ENCODE measurements around the gene FOXN3.
A peak's percentile ranks its signal among the peaks of the same experiment; 100 is the strongest.
"Not testable (repeated sequence)": the region's sequence is repeated elsewhere in the genome, so short reads cannot be mapped to it uniquely, and the experiment has no call there.

The FOXN3 gene

GRCh38 chr14:89205137-89205740 is 211.8 kb downstream of the FOXN3 start:
- no peak for DNase-seq (ENCODE audit: insufficient read length)
- TF ChIP-seq TAF1 (IDR thresholded peaks at IDR 0.05; ENCODE audit: borderline replicate concordance, low read depth, low read length) (no peak), POLR2AphosphoS5 (IDR thresholded peaks at IDR 0.05; ENCODE audit: low read depth, low read length) (no peak), POLR2A (IDR thresholded peaks at IDR 0.05; ENCODE audit: low read depth, low read length) (no peak)
- FAIRE-seq, result peak; percentile 36

- TF ChIP-seq POLR2AphosphoS5 (IDR thresholded peaks at IDR 0.05; ENCODE audit: low read depth, low read length) (no peak), TAF1 (IDR thresholded peaks at IDR 0.05; ENCODE audit: borderline replicate concordance, low read depth, low read length) (no peak), POLR2A (IDR thresholded peaks at IDR 0.05; ENCODE audit: low read depth, low read length) (no peak)
- FAIRE-seq, result no peak
- no peak for DNase-seq (ENCODE audit: insufficient read length)
These were observed 214.4 kb downstream of the FOXN3 start for GRCh38 chr14:89202413-89203190.

GRCh38 chr14:89201645-89202044 is 215.4 kb downstream of the FOXN3 start:
- TF ChIP-seq TAF1 (IDR thresholded peaks at IDR 0.05; ENCODE audit: borderline replicate concordance, low read depth, low read length) (no peak), POLR2A (IDR thresholded peaks at IDR 0.05; ENCODE audit: low read depth, low read length) (no peak), POLR2AphosphoS5 (IDR thresholded peaks at IDR 0.05; ENCODE audit: low read depth, low read length) (no peak)
- DNase-seq (ENCODE audit: insufficient read length) (no peak), FAIRE-seq (no peak)

- not testable (repeated sequence) for FAIRE-seq; DNase-seq (ENCODE audit: insufficient read length)
These were observed 217.7 kb downstream of the FOXN3 start for GRCh38 chr14:89199357-89199756.

- TF ChIP-seq POLR2A (IDR thresholded peaks at IDR 0.05; ENCODE audit: low read depth, low read length) (no peak), POLR2AphosphoS5 (IDR thresholded peaks at IDR 0.05; ENCODE audit: low read depth, low read length) (no peak), TAF1 (IDR thresholded peaks at IDR 0.05; ENCODE audit: borderline replicate concordance, low read depth, low read length) (no peak)
- FAIRE-seq, result no peak
These were observed 218.3 kb downstream of the FOXN3 start for GRCh38 chr14:89198544-89199329.

GRCh38 chr14:89197623-89198022 is 219.4 kb downstream of the FOXN3 start:
- TF ChIP-seq POLR2AphosphoS5 (IDR thresholded peaks at IDR 0.05; ENCODE audit: low read depth, low read length) (no peak), POLR2A (IDR thresholded peaks at IDR 0.05; ENCODE audit: low read depth, low read length) (no peak), TAF1 (IDR thresholded peaks at IDR 0.05; ENCODE audit: borderline replicate concordance, low read depth, low read length) (no peak)
- FAIRE-seq (no peak), DNase-seq (ENCODE audit: insufficient read length) (no peak)

More at GRCh38 chr14:89198544-89199329, 218.3 kb downstream of the FOXN3 start:
- no peak for DNase-seq (ENCODE audit: insufficient read length)

GRCh38 chr14:89196545-89196944 is 220.5 kb downstream of the FOXN3 start:
- FAIRE-seq (no peak), DNase-seq (ENCODE audit: insufficient read length) (no peak)
- TF ChIP-seq TAF1 (IDR thresholded peaks at IDR 0.05; ENCODE audit: borderline replicate concordance, low read depth, low read length) (no peak), POLR2A (IDR thresholded peaks at IDR 0.05; ENCODE audit: low read depth, low read length) (no peak), POLR2AphosphoS5 (IDR thresholded peaks at IDR 0.05; ENCODE audit: low read depth, low read length) (no peak)

- TF ChIP-seq POLR2AphosphoS5 (IDR thresholded peaks at IDR 0.05; ENCODE audit: low read depth, low read length) (no peak), POLR2A (IDR thresholded peaks at IDR 0.05; ENCODE audit: low read depth, low read length) (no peak), TAF1 (IDR thresholded peaks at IDR 0.05; ENCODE audit: borderline replicate concordance, low read depth, low read length) (no peak)
- FAIRE-seq (no peak), DNase-seq (ENCODE audit: insufficient read length) (no peak)
These were observed 222.7 kb downstream of the FOXN3 start for GRCh38 chr14:89194376-89194775.

- no peak for TF ChIP-seq TAF1 (IDR thresholded peaks at IDR 0.05; ENCODE audit: borderline replicate concordance, low read depth, low read length)
- TF ChIP-seq POLR2A (IDR thresholded peaks at IDR 0.05; ENCODE audit: low read depth, low read length), result no peak
- no peak for TF ChIP-seq POLR2AphosphoS5 (IDR thresholded peaks at IDR 0.05; ENCODE audit: low read depth, low read length)
- no peak for DNase-seq (ENCODE audit: insufficient read length)
- FAIRE-seq, result no peak
These were observed 226.1 kb downstream of the FOXN3 start for GRCh38 chr14:89190765-89191513.

GRCh38 chr14:89188492-89188891 is 228.5 kb downstream of the FOXN3 start:
- no peak for TF ChIP-seq TAF1 (IDR thresholded peaks at IDR 0.05; ENCODE audit: borderline replicate concordance, low read depth, low read length)
- no peak for TF ChIP-seq POLR2AphosphoS5 (IDR thresholded peaks at IDR 0.05; ENCODE audit: low read depth, low read length)
- TF ChIP-seq POLR2A (IDR thresholded peaks at IDR 0.05; ENCODE audit: low read depth, low read length), result no peak
- no peak for DNase-seq (ENCODE audit: insufficient read length)
- no peak for FAIRE-seq

GRCh38 chr14:89187501-89187900 is 229.5 kb downstream of the FOXN3 start:
- TF ChIP-seq POLR2AphosphoS5 (IDR thresholded peaks at IDR 0.05; ENCODE audit: low read depth, low read length), result no peak
- TF ChIP-seq POLR2A (IDR thresholded peaks at IDR 0.05; ENCODE audit: low read depth, low read length), result no peak
- no peak for TF ChIP-seq TAF1 (IDR thresholded peaks at IDR 0.05; ENCODE audit: borderline replicate concordance, low read depth, low read length)
- FAIRE-seq (no peak), DNase-seq (ENCODE audit: insufficient read length) (no peak)

All from GM12892 (cell line).